ENCODE measurements around the gene GADD45B. TPM values are rescaled to one million over a fixed set of nuclear protein-coding genes. Genes with fewer than 3 reads are reported as not detected.

GADD45B gene
- total and polyA plus RNA-seq, 10 of the 15 experiments (the other 5 are each of a cell fraction or from before 2014, with no cell fraction given), result 2.4 to 180 (median 91.1) TPM

DNA sequence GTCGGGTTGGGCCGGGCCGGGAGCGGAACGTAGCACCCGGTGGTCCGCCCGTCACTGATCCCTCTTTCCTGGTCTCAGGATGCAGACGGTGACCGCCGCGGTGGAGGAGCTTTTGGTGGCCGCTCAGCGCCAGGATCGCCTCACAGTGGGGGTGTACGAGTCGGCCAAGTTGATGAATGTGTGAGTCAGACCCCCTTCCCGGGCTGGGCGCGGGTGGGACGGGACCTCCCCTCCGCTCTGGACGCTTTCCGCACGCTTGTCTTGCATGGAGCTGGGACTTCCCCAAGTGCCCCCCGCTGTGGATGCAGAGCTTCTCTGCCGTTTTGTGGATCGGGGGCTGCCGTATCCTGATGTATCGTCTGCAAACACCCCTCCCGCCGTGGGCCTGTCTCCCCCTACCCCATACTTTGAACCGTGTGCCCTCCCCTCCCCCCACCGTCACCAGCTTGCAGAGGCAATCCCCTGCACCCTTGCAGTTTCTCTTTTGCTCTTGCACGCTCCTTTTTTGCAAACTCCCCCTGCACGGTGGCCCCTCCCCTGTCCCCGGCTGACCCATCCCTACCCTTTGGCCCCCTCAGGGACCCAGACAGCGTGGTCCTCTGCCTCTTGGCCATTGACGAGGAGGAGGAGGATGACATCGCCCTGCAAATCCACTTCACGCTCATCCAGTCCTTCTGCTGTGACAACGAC is 669 bp downstream of the GADD45B start (continued):
- TF ChIP-seq, protein P1, sequence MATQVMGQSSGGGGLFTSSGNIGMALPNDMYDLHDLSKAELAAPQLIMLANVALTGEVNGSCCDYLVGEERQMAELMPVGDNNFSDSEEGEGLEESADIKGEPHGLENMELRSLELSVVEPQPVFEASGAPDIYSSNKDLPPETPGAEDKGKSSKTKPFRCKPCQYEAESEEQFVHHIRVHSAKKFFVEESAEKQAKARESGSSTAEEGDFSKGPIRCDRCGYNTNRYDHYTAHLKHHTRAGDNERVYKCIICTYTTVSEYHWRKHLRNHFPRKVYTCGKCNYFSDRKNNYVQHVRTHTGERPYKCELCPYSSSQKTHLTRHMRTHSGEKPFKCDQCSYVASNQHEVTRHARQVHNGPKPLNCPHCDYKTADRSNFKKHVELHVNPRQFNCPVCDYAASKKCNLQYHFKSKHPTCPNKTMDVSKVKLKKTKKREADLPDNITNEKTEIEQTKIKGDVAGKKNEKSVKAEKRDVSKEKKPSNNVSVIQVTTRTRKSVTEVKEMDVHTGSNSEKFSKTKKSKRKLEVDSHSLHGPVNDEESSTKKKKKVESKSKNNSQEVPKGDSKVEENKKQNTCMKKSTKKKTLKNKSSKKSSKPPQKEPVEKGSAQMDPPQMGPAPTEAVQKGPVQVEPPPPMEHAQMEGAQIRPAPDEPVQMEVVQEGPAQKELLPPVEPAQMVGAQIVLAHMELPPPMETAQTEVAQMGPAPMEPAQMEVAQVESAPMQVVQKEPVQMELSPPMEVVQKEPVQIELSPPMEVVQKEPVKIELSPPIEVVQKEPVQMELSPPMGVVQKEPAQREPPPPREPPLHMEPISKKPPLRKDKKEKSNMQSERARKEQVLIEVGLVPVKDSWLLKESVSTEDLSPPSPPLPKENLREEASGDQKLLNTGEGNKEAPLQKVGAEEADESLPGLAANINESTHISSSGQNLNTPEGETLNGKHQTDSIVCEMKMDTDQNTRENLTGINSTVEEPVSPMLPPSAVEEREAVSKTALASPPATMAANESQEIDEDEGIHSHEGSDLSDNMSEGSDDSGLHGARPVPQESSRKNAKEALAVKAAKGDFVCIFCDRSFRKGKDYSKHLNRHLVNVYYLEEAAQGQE (IDR thresholded peaks at IDR 0.05; ENCODE audit: low read depth, low read length), result 0 out of 2 replicates have a peak, but pooled peaks have one; percentile 6
- TF ChIP-seq GABPA (IDR thresholded peaks at IDR 0.05; ENCODE audit: low read depth), result no peak
- no peak for TF ChIP-seq RAD21 (IDR thresholded peaks at IDR 0.05; ENCODE audit: insufficient read depth, low read depth, low read length)
- TF ChIP-seq SIX5 (IDR thresholded peaks at IDR 0.05; ENCODE audit: low read depth, low read length, severe bottlenecking), result no peak
- TF ChIP-seq SMAD5 (IDR thresholded peaks at IDR 0.05; ENCODE audit: low read depth), result no peak; the same call in 1 of the 2 replicates
- TF ChIP-seq JUND (IDR thresholded peaks at IDR 0.05; ENCODE audit: low read depth, low read length), result no peak
- TF ChIP-seq CREB1 (IDR thresholded peaks at IDR 0.05; ENCODE audit: low read depth), result 0 out of 2 replicates have a peak, but pooled peaks have one; percentile 27
- no peak for TF ChIP-seq DPF2 (IDR thresholded peaks at IDR 0.05)
- TF ChIP-seq, protein P2, sequence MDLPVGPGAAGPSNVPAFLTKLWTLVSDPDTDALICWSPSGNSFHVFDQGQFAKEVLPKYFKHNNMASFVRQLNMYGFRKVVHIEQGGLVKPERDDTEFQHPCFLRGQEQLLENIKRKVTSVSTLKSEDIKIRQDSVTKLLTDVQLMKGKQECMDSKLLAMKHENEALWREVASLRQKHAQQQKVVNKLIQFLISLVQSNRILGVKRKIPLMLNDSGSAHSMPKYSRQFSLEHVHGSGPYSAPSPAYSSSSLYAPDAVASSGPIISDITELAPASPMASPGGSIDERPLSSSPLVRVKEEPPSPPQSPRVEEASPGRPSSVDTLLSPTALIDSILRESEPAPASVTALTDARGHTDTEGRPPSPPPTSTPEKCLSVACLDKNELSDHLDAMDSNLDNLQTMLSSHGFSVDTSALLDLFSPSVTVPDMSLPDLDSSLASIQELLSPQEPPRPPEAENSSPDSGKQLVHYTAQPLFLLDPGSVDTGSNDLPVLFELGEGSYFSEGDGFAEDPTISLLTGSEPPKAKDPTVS (IDR thresholded peaks at IDR 0.05; ENCODE audit: low read depth, low read length), result no peak
- TF ChIP-seq, protein P3, sequence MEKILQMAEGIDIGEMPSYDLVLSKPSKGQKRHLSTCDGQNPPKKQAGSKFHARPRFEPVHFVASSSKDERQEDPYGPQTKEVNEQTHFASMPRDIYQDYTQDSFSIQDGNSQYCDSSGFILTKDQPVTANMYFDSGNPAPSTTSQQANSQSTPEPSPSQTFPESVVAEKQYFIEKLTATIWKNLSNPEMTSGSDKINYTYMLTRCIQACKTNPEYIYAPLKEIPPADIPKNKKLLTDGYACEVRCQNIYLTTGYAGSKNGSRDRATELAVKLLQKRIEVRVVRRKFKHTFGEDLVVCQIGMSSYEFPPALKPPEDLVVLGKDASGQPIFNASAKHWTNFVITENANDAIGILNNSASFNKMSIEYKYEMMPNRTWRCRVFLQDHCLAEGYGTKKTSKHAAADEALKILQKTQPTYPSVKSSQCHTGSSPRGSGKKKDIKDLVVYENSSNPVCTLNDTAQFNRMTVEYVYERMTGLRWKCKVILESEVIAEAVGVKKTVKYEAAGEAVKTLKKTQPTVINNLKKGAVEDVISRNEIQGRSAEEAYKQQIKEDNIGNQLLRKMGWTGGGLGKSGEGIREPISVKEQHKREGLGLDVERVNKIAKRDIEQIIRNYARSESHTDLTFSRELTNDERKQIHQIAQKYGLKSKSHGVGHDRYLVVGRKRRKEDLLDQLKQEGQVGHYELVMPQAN (conservative IDR thresholded peaks at IDR 0.05), result 0 out of 2 replicates have a peak, but pooled peaks have one; percentile 42
- no peak for TF ChIP-seq RUNX3 (IDR thresholded peaks at IDR 0.05; ENCODE audit: low read length)
- no peak for TF ChIP-seq ZNF207 (IDR thresholded peaks at IDR 0.05; ENCODE audit: borderline replicate concordance)
- TF ChIP-seq SUZ12 (IDR thresholded peaks at IDR 0.05; ENCODE audit: unreplicated experiment), result no peak
- TF ChIP-seq SIN3A (IDR thresholded peaks at IDR 0.05; ENCODE audit: low read depth, low read length), result peak; percentile 61; the same call in 1 of the 2 replicates
- TF ChIP-seq, protein P4, sequence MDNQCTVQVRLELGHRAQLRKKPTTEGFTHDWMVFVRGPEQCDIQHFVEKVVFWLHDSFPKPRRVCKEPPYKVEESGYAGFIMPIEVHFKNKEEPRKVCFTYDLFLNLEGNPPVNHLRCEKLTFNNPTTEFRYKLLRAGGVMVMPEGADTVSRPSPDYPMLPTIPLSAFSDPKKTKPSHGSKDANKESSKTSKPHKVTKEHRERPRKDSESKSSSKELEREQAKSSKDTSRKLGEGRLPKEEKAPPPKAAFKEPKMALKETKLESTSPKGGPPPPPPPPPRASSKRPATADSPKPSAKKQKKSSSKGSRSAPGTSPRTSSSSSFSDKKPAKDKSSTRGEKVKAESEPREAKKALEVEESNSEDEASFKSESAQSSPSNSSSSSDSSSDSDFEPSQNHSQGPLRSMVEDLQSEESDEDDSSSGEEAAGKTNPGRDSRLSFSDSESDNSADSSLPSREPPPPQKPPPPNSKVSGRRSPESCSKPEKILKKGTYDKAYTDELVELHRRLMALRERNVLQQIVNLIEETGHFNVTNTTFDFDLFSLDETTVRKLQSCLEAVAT (IDR thresholded peaks at IDR 0.05), result peak; percentile 23; the same call in 1 of the 2 replicates
- TF ChIP-seq FOXM1 (IDR thresholded peaks at IDR 0.05; ENCODE audit: low read depth, low read length), result no peak; the same call in 1 of the 2 replicates
- TF ChIP-seq PAX5 (IDR thresholded peaks at IDR 0.05; ENCODE audit: borderline replicate concordance, low read depth, low read length), result no peak
